HG03139 (cell line): ENCODE results near the gene DLG5.

Experiments
- ATAC-seq: cut with Tn5 transposase; IDR thresholded peaks from one replicate; pipeline ENCODE4 v1.9.1; 2021; ENCODE audit not compliant: unreplicated experiment

DLG5 gene

DNA sequence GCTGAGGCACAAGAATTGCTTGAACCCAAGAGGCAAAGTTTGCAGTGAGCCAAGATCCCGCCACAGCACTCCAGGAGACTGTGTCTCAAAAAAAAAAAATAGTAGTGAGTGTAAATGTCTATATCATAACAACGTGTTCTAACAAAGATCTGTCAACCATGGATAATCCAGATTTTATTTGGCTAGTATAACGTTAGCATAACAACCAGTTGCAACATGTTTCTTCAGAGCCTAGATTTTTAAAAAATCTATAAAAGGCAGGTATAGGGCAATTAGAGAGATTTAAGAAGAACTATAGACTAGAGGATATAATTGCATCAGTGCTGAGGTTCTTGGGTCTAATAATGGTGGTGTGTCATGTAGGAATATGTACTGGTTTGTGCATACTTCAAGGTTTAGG lies 30.5 kb downstream of the DLG5 start:
- ATAC-seq, result no peak

DNA sequence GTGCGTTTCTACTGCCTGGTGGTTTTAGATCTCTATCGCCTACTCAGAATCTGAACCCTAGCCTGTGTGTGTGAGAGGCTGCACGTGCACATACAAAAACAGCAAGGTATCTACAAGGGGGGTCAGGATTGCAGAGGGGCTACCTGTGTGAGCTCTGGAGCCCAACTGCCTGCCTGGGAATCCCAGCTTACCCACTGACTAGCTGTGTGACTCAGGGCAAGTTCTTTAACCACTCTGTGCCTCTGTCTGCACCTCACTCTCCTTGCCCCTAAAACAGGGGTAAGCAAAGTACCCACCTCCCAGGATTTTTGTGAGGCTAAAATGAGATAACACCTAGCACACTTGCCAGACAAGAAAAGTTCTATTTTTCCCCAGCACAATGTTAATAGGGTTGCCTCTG lies 32.5 kb downstream of the DLG5 start:
- ATAC-seq, result no peak

DNA sequence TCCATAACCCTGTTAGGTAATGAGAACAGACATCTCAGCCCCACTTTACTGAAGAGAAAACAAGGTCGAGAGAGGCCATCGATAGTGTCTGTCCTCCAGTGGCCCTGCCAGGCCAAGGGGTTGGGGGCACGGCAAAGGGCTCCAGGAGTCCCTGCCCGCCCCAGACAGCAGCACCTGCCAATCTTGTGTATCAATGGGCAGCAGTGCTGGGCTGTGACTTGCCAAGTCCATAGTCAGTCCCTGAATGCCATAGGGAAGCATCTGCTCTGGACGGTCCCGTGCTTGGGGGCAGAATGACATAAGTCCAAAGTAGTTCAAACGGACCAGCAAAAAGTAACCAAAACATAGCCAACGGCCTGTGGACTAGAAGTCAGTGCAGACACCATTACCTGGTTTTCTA lies 33.2 kb downstream of the DLG5 start:
- ATAC-seq, result no peak

DNA sequence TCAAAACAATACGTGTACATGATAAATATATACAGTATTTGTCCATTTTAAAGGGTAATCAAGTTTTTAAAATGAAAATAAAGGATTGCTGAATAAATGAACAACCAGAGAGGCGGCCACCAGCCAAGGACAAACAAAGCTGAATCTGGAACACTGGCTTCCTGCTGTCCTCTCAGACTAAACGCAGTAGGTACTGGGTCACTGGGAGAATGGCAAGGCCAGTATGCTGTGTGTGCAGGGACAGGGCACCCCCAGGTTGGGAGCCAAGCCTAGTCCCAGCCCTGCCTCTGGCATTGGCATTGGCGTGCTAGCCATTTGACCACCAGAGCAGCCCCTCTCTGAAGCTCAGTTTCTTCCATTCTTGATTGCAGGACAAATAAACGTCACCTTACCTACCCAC lies 33.8 kb downstream of the DLG5 start:
- no peak for ATAC-seq

DNA sequence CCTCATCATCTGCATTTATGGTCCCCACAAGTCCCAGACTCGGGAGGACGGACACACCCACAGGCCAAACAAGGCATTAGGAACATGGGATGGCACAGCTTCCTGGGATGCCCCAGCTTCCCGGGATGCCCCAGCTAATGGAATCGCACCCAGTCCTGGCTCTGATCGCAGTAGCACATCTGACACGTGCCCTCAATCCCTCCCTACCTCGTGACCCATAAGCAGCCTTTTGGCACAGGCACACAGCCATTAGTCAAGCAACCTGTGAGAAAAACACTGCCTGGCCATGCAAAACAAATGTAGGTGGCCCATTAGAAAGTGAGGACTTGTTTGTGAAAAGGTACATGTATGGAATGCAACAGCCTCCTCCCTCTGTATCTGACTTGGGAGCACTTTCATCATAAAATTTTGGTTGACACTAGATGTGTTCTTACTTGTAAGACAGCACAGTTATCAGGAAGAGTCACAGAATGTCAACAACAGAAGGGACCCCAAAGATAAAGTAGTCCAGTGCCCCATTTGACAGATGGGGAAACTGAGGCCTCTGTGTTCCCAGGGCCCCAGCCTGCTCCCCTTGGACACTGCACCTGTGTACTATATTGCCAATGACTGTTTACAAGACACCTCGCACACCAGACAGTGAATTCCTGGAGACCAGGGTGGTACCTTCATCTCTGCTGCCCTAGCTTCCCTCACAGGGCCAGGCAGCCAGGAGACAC lies 34.4 kb downstream of the DLG5 start:
- ATAC-seq, result no peak

DNA sequence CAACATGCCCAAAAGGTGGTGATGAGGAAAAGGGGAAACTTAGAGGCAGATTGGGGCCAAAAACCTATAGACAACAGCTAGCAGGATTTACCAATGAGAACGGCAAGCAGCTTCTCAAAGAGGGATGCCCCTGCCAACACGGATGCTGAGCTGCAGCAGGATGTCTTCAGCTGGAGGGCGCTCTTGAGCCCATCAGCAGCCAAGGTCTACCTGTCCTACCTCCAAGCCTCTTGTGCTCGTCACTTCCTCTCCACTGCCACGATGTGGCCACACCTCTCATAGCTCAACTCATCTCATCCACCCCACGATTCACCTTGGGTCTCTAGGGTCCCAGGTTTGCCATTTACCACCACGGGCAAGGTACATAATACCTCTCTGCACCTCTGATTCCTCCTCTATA lies 36.5 kb downstream of the DLG5 start:
- no peak for ATAC-seq

DNA sequence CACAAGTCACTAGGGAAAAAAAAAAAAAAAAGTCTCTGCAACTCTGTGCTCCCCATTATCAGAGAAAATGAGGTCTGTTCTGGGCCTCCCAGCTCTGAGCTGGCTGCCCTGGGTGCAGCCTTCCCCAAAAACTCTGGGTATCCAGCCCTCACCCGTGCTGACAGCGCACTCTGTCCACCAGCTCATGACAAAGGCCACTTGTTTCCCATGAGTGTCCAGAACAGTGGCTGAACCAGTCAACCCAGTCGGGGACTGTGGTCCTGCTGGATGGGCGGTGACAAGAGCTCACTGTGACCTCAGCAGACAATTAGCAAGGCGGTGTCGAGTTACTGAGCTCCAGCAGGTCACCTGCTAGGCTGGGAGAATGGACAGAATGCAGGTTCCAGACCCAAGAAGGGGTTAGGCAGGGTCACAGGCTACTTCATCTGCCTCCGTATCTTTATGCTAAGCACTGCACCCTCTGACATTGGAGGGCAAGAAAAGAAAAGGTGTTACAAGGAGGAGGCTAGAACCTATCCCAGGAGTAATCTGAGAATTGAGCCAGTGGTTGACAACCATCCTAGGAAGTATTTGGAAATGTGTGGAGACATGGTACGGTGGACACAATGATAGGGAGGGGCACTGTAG lies 37.2 kb downstream of the DLG5 start:
- no peak for ATAC-seq

DNA sequence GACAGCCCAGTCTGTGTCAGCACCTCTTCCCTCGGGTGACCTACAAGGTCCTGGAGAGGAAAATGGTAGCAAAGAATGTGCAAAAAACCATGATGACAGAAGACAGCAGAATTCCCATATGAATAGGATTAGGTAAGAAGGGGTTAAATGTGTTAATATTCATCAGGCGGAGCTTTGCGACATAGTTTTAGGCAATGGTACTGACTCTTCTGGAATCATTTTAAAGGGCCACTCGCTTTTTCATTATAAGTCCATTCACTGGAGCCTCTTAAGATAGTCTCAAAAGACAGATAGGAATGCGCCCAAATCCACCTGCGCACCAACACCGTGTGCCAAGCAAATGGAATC lies 38.2 kb downstream of the DLG5 start:
- no peak for ATAC-seq

DNA sequence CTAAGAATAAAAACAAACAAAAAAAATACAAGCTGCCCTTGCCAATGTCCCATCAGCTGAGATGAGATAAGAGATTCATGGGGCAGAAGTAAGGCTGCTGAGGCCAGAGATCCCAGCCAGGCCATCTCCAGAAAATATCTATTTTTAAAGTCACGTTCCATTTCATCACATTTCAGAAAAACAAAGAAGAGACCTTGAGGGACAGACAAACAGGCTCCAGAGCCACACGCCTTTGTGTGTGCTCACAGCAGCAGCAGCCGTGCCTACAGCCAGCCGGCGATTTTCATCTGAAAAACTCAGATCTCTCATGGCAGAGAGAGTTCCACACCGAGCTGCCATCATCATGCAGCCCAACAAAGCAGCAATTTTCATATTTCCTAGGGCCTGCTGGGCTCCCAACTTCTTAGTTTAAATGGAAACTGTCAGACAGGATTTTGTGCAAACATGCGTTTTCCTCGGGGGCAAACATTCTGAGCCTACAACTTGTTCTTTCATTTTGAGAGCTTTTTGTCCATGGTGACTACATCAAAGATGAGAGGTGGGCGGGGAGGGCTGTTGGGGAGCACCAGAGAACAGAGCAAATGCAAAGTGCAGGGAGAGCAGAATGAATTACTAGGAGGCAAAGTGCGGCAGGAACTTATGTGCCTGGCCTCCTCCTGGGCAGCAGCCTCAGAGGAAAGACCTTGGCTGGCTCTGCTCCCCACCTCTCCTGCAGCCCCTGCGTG lies 38.8 kb downstream of the DLG5 start:
- ATAC-seq, result no peak

DNA sequence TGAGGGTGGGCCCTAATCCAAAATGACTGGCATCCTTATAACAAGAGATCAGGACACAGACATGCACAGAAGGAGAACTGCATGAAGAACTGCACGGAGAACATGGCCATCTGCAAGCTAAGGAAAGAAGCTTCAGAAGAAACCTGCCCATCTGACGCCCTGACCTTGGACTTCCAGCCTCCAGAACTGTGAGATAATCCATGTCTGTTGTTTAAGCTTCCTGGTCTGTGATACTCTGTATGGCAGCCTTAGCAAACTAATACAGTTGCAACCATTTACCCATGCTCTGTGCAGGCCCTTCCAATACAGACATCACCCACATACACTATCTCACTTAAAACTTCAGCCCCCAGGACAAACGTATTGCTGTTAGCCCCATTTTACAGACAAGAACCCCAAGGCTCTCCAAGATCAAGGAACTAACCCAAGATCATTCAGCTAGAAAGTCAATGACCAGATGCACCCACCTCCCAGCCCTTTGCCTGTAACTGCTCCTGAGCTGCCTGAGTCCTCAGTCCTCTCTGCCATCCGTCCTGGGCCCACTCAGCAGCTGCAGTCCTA lies 39.7 kb downstream of the DLG5 start:
- ATAC-seq, result no peak

DNA sequence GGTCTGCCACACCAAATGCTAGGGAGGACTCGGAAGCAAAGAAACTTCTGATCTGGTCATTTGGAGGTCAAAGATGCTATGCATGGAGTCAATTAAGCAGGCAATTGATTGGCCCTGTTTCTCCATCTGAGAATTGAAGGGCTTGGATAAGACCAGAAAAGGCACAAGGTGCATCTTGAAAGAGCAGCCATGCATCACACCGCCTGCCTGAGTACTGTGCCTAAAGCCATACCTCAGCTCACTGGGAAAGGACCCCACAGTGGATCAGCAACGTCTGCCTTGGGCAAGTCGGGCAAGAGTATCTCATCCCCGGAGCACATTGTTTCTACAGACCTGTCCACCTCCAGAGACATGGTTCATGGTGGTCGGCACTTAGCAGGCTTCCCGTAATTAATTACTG lies 42.4 kb downstream of the DLG5 start:
- ATAC-seq, result no peak

DNA sequence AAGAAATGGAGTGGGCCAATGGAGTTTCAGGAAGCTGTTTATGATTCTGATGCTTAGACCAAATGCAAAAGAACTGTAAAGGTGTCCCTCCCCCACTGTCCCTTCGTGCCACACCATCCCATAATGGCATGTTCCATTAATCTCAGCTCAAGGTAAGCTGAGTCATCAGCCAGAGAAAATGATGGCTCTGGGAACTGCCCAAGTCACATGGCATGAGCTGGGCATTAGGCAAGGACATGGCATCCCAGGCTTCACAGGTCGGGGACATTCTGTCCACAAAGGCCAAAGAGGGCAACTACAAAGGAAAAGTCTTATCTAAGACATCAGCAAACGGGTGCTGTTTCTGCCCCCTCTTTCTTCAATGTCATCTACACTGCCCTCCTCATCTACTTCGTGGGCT lies 44.9 kb downstream of the DLG5 start:
- no peak for ATAC-seq

DNA sequence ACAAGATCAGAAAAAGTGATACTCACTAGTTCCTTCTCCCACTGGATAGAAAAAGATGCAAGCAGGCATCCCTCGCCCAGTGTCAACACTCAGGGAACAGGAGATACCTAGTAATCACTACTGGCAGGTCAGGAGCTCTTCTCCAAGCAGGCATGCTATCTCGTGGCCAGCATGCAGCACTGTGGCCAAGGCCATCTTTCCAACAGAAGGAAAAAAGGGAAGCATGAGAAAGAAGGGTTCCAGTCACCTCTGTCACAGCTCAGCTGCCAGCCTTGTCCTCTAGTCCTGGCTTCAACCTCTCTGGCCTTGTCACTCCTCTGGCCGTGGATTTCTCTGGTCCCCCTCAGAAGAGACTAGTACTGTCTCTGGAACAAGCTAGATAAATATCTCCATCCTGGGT lies 45.3 kb downstream of the DLG5 start:
- no peak for ATAC-seq

DNA sequence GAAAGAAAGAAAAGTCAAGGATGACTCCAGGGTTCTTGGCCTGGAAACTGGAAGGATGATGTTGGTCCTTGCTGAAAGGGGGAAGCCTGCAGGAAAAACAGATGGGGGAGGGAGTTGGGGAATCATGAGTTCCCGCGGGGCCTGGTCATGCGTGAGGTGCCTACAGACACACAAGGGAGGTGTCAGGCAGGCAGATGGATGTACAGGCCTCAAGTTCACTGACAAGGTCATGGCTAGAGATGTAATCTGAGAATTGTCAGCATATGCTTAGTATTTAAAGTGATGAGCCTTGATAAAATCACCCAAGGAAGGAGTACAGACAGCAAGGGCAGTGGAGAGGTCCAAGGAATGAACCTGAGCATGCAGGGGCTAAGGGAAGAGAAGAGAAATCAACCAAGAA lies 46.8 kb downstream of the DLG5 start:
- ATAC-seq, result no peak

DNA sequence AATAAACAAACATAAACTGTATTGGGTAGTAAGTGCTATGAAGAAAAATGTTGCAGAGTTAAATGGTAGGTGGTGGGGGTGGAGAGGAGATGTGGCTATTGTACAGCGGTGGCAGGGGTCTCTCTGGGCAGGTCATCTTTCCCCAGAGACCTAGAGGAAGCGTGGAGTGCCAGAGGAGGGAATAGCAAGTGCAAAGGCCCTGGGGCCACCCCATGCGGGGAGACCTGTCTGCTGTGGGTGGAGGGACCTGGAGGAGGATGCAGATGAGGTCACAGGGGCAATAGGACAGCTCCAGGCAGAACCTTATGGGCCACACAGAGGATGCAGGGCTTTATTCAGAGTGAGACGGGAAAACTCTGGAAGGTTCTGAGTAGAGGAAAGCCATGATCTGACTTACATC lies 47.5 kb downstream of the DLG5 start:
- no peak for ATAC-seq

DNA sequence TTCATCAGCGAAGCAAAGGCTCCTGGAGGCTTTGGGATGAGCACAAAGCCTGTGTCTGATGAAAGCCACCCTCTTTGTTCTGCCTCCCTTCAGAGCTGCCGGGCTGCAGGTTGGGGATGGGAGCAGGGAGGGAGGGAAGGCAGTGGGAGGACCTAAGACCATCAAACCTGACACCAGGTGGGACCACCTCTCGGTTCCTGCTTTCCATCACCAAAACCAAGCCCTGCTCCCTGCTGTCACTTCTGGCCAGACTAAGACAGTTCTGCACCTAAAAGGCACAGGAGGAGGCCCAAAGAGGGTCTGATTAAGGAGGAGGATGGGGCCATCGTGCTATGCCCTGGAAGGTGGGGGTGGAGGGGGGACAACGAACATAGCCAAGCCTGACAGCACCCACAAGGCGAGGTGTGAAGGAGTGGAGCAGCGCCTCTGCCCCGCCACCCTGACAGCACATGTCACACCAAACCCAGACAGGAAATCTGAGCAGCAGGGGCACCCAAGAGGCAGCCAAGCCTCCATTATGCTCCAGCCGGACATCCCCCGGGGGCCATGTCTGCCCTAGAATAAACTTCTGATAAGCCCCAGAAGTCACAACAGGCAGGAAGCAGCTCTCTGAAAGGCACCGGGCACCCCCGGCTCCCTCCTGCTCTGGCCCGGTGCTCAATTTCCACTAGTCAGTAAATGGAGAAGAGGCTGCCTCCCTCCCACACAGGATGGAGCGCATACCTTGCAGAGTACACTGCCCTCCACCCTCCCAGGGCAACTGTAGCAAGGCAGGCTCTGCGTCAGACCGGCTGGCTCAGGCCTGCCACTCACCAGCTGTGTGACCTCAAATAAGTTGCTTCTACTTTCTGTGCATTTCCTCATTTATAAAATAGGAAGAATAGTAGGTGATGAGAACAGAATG lies 48.9 kb downstream of the DLG5 start:
- no peak for ATAC-seq

DNA sequence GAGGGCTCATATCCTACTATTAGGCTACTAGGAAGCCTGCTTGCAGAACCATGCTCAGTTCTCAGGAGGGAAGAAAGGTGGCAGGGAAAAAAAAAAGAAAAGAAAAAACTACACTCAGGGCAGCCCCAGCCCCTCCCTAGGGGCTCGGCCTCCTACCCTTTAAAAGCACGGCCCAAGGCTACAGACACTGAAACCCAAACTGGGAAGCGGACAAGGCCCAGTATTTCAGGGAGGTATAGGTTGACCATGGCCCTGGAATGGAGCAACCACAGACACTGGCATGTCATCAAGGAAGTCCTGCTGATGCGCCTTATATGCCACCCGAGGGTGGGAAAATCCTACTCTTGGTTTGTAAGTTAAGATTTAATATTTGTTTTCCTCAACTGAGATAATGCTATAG lies 50.8 kb downstream of the DLG5 start:
- no peak for ATAC-seq

DNA sequence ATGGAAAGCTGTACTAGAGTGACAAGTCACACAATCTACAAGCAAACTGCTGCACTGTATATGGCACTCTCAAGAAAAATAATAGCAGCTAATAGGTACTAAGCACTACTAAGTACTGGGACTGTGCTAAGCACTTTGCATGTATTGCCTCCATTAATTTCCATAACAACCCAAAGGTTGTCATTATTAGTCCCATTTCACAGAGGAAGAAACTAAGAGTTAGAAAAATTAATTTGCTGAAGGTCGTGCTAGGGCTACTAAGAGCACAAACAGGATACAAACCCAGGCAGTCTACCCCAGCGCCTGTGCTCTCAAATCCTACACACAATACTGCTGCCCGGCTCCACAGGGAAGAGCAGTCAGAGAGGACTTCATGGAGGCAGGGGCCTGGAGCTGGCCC lies 51.7 kb downstream of the DLG5 start:
- no peak for ATAC-seq

DNA sequence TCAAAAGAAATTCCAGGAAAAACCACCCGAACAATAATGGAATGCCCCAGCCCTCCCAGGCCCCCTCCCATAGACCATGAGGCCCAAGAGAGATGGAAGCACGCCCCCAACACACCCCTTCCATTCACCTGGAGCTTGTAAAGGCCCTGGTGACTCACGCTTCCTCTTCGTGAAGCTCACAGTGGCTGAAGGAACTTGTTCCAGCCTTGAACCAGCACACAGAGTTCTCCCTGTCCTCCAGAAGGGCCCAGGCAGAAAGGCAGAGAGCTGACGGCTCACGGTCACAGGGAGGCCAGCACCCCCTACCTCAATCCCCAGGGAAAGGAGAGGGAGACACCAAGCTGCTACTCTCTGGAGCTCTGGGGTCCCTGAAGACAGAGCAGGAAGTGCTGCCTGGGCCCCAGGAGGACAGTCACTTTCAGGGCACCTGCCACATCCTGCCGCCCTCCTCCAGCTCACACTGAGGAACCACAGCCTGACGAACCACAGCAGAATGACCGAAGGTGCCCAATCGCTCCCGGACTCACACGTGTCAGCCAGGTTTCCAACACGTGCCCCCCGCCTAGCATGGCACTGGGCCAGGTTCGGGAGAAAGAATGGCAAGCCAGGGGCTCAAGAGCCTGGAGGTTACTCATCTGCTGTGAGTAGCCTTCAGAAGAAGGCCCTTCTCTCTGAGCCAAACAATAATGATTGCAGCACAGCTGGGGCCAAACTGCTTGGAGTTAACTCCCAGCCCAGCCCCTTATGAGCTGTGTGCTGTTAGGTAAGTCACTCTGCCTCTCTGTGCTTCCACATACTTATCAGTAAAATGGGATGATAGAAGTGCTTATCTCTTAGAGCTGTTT lies 52.8 kb downstream of the DLG5 start:
- ATAC-seq, result peak; percentile 91

DNA sequence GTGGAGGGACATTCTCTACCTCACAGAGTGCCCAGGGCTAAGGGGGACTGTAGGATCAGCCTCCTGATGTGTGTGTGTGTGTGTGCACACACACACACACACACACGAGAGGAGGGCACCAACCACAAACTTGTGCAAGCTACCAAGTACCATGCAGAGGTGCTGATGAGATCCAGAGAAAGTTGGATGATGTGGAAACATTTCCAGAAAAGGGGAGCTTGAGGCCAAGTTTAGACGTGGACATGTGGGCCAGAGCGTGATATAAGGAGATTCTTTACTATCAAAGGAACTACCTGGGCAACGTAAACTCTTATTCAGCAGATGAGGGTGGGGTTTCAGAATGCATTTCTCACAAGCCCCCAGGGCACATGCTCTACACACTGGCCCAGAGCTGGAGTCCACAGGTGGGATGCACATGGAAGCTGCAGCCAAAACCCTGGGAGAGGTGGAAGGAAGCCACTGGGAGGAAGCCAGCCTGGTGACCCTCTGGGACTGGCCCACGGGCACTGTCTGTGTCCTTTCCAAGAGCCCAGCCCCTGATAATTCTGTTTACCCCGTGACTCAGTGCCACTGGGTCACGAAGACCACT lies 53.5 kb downstream of the DLG5 start:
- ATAC-seq, result no peak
